Measurements from ENCODE around the gene ZBTB8B. TPM values are rescaled to one million over a fixed set of nuclear protein-coding genes. Genes with fewer than 3 reads are reported as not detected.
"Not testable (repeated sequence)": the region's sequence is repeated elsewhere in the genome, so short reads cannot be mapped to it uniquely, and the experiment has no call there.

ZBTB8B gene
- not detected for total RNA-seq

DNA sequence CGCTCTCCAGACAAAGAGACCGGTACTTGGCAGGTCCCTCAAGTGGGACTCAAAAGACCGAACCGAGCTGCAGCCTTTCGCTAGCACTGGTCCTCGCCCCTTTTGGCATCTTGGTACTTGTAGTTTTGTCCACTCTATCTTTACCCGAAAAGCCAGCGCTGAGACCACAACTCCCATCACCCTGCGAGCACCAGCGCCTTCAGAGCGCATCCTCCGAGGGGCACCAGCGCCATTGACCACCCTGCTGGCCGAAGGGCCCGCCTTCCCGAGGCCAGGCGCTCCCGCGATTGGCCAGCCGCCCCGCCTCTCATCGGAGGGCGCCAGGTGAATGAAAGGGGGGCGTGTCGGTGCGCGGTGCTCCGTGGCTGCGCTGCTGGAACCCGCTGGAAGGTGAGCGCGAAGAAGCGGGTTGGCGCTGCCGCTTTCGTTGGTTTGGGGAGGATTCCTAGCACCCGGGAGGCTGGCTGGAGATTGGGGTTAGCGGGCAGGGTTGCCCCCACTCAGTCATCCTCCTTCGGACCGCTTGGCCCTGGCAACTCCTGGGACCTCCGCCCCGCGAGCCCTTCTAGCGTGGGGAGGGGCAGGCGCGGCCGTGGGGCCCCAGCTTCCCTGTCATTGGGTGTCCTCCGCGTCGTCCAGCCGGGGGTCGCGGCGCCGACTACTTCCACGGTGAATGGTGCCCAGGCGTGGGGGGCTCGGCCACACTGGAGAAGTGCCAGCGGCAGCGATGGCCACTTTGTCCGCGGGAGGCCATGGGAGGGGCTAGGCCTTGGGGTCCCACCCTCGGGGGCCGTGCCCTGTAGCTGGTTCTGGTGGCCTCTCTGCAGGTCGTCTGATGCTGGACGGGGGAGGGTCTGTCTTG, at the start of gene ZBTB8B:
Gene ZBTB8B, plus strand, starts transcription at position 357 of the 862 bp plus-strand sequence. CDS start 5,553 bp downstream, outside the sequence.
- ChIA-PET POLR2A (no interaction called here), CTCF (interaction anchor here (0.9 kb wide), 1 partner anchor 64 kb away, joined by 3 read pairs; no protein-coding TSS in a partner anchor)
- DNase-seq: peak; percentile 32
- Mint-ChIP-seq H3K36me3 (ENCODE audit: low read depth) (no peaks in the 10 kb centered on the region), H3K27me3 (ENCODE audit: low read depth) (peaks cover 47% of the 10 kb centered on the region), H3K9me3 (ENCODE audit: insufficient read depth) (no peaks in the 10 kb centered on the region), H3K4me3 (peak within 1 kb of the TSS; percentile 51), H3K27ac (no peak within 1 kb of the TSS), H3K4me1 (ENCODE audit: low read depth) (peaks cover 13% of the 10 kb centered on the region)
- ATAC-seq: peak; percentile 76

DNA sequence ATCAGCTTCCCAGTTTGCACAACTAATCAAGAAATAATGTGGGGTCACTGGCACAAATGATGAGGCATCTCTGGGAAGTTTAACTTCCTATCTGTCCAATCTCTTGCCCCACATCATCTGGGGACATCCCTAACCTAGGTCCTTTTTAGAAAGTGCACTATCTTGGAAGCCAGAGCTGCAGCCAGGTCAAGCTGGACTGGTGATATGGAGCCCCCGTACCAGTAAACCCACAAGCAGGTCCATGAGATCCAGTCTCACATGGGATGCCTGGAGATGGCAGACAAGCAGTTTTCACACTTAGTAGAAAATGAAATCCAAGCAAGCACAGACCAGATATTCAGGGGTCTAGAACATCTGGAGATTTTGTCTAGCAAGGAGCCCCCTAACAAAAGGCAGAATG, 43.1 kb upstream of the ZBTB8B start:
- DNase-seq (no peak), ATAC-seq (no peak)
- peaks cover 3% of the 10 kb centered on the region for H3K4me1 Mint-ChIP-seq (ENCODE audit: low read depth)
- no peaks in the 10 kb centered on the region for H3K36me3 Mint-ChIP-seq (ENCODE audit: low read depth)
- ChIA-PET CTCF (no interaction called here), POLR2A (no interaction called here)
- peaks cover 32% of the 10 kb centered on the region for H3K27me3 Mint-ChIP-seq (ENCODE audit: low read depth)
- no peaks in the 10 kb centered on the region for H3K9me3 Mint-ChIP-seq (ENCODE audit: insufficient read depth)
- no peak overlapping the region for H3K4me3 Mint-ChIP-seq
- H3K27ac Mint-ChIP-seq: no peak overlapping the region

DNA sequence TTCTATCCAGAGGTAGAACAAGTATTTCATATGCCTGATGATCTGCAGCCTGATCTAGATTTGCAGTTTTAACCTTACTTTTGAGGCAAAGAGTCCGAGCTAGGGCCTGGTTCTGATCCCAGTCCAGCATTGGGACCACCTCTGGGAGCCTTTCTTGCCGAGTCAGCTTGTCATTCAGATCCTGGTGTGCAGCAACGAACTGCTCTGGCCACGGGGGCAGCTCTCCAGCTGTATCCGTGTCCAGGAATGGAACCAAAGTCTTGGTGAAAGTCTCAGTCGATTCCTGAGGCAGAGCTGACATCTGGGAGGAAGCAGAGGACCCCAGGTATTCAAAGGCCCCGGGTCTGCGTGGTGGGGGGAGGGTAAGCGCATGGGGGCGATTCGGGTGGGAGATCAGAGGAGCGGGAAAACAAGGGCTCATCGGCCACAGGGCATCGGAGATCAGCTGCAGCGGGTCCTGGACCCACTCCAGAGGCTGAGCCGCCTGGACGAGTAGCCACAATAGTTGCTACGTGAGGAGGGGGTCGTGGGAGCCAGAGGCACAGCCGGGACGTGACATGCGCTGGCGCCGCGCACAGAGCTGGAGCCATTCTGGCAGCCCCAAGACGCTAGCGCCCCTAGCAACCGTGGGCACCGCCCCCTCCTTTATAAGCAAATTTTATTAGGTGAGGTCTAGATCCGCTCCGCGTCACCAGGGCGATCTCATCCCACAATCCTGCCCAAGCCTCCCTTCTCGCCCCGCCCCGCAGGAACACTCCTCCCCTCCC, 38.2 kb upstream of the ZBTB8B start:
- ATAC-seq (no peak), DNase-seq (no peak)
- H3K4me3 Mint-ChIP-seq: no peak overlapping the region
- H3K9me3 Mint-ChIP-seq (ENCODE audit: insufficient read depth): no peaks in the 10 kb centered on the region
- ChIA-PET CTCF (interaction anchor here (1.6 kb wide), 1 partner anchor 25 kb away, joined by 4 read pairs; no protein-coding TSS in a partner anchor), POLR2A (no interaction called here)
- H3K27ac Mint-ChIP-seq: no peak overlapping the region
- H3K27me3 Mint-ChIP-seq (ENCODE audit: low read depth): peaks cover 43% of the 10 kb centered on the region
- H3K36me3 Mint-ChIP-seq (ENCODE audit: low read depth): no peaks in the 10 kb centered on the region
- H3K4me1 Mint-ChIP-seq (ENCODE audit: low read depth): peaks cover 3% of the 10 kb centered on the region

GRCh38 chr1:32427264-32427963, 37.5 kb upstream of the ZBTB8B start:
- POLR2A ChIA-PET: no interaction called here
- Mint-ChIP-seq H3K9me3 (ENCODE audit: insufficient read depth) (no peaks in the 10 kb centered on the region), H3K4me3 (no peak overlapping the region), H3K4me1 (ENCODE audit: low read depth) (peaks cover 3% of the 10 kb centered on the region), H3K36me3 (ENCODE audit: low read depth) (no peaks in the 10 kb centered on the region), H3K27ac (no peak overlapping the region), H3K27me3 (ENCODE audit: low read depth) (peaks cover 47% of the 10 kb centered on the region)
- CTCF ChIA-PET: no interaction called here
- DNase-seq: no peak
- no peak for ATAC-seq

- no peaks in the 10 kb centered on the region for H3K9me3 Mint-ChIP-seq (ENCODE audit: insufficient read depth)
- H3K4me1 Mint-ChIP-seq (ENCODE audit: low read depth): no peaks in the 10 kb centered on the region
- CTCF ChIA-PET: no interaction called here
- no peak overlapping the region for H3K4me3 Mint-ChIP-seq
- peaks cover 40% of the 10 kb centered on the region for H3K27me3 Mint-ChIP-seq (ENCODE audit: low read depth)
- POLR2A ChIA-PET: no interaction called here
- H3K36me3 Mint-ChIP-seq (ENCODE audit: low read depth): no peaks in the 10 kb centered on the region
- ATAC-seq: no peak
- H3K27ac Mint-ChIP-seq: no peak overlapping the region
- no peak for DNase-seq
These were observed 33.0 kb upstream of the ZBTB8B start for GRCh38 chr1:32431736-32432400.

- DNase-seq (no peak), ATAC-seq (no peak)
- ChIA-PET POLR2A (no interaction called here), CTCF (interaction anchor here (0.7 kb wide), 1 partner anchor 1286 kb away, joined by 3 read pairs; no protein-coding TSS in a partner anchor)
- Mint-ChIP-seq H3K4me1 (ENCODE audit: low read depth) (no peaks in the 10 kb centered on the region), H3K9me3 (ENCODE audit: insufficient read depth) (no peaks in the 10 kb centered on the region), H3K27ac (no peak overlapping the region), H3K4me3 (no peak overlapping the region), H3K27me3 (ENCODE audit: low read depth) (peaks cover 25% of the 10 kb centered on the region), H3K36me3 (ENCODE audit: low read depth) (no peaks in the 10 kb centered on the region)
These were observed 26.7 kb upstream of the ZBTB8B start for GRCh38 chr1:32438136-32438535.

DNA sequence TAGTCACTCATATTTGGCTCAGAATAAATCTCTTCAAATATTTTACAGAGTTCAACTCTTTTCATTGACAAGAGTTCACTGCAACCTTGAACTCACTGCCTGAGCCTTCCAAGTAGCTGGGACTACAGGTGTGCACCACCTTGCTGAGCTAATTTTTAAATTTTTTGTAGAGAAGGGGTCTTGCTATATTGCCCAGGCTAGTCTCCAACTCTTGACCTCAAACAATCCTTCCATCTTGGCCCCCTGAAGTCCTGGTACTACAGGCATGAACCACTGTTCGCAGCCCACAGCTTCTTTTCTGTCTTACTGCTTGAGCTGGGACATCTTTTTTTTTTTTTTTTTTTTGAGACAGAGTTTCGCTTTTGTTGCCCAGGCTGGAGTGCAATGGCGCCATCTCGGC, 26.1 kb upstream of the ZBTB8B start:
- H3K9me3 Mint-ChIP-seq (ENCODE audit: insufficient read depth); DNase-seq; H3K36me3 Mint-ChIP-seq (ENCODE audit: low read depth); ATAC-seq; H3K4me1 Mint-ChIP-seq (ENCODE audit: low read depth); H3K27ac Mint-ChIP-seq; H3K4me3 Mint-ChIP-seq; POLR2A ChIA-PET: not testable (repeated sequence)
- H3K27me3 Mint-ChIP-seq (ENCODE audit: low read depth): peaks cover 23% of the 10 kb centered on the region
- CTCF ChIA-PET: interaction anchor here (0.7 kb wide), 1 partner anchor 1287 kb away, joined by 3 read pairs; no protein-coding TSS in a partner anchor

- H3K27ac Mint-ChIP-seq; POLR2A ChIA-PET; H3K36me3 Mint-ChIP-seq (ENCODE audit: low read depth); ATAC-seq; H3K4me1 Mint-ChIP-seq (ENCODE audit: low read depth); H3K4me3 Mint-ChIP-seq; H3K9me3 Mint-ChIP-seq (ENCODE audit: insufficient read depth); CTCF ChIA-PET; DNase-seq: not testable (repeated sequence)
- H3K27me3 Mint-ChIP-seq (ENCODE audit: low read depth): peaks cover 23% of the 10 kb centered on the region
These were observed 23.4 kb upstream of the ZBTB8B start for GRCh38 chr1:32441467-32441866.

GRCh38 chr1:32447469-32448185, 17.2 kb upstream of the ZBTB8B start:
- DNase-seq: no peak
- peaks cover 4% of the 10 kb centered on the region for H3K9me3 Mint-ChIP-seq (ENCODE audit: insufficient read depth)
- H3K4me1 Mint-ChIP-seq (ENCODE audit: low read depth): no peaks in the 10 kb centered on the region
- no peak for ATAC-seq
- ChIA-PET POLR2A (interaction anchor here (0.7 kb wide), 1 partner anchor 1712 kb away, joined by 4 read pairs; no protein-coding TSS in a partner anchor), CTCF (interaction anchor here (1.2 kb wide), 1 partner anchor 14 kb away, joined by 3 read pairs; no protein-coding TSS in a partner anchor)
- peaks cover 12% of the 10 kb centered on the region for H3K27me3 Mint-ChIP-seq (ENCODE audit: low read depth)
- no peaks in the 10 kb centered on the region for H3K36me3 Mint-ChIP-seq (ENCODE audit: low read depth)
- H3K27ac Mint-ChIP-seq: no peak overlapping the region
- H3K4me3 Mint-ChIP-seq: no peak overlapping the region

DNA sequence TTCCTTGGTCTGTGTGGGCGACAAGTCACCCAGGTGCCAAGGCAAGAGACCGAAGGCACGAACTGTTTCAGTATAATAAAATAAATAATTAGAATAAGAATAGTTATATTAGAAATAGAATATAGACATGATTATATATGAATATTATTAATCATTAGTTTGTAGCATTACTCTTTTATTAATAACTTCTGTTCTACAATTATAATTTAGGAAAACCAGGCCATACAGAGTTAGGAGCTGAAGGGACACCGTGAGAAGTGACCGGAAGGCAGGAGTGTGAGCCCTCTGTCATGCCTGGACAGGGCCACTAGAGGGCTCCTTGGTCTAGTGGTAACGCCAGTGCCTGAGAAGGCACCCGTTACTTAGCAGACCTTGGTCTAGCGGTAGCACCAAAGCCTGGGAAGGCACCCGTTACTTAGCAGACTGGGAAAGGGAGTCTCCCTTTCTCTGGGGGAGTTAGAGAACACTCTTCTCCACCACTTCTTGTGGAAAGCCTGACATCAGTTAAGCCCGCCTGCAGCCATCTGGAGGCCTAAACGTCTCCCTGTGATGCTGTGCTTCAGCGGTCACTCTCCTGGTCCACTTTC, 16.6 kb upstream of the ZBTB8B start:
- not testable (repeated sequence) for H3K4me1 Mint-ChIP-seq (ENCODE audit: low read depth); H3K27me3 Mint-ChIP-seq (ENCODE audit: low read depth); ATAC-seq; H3K36me3 Mint-ChIP-seq (ENCODE audit: low read depth); H3K27ac Mint-ChIP-seq; H3K4me3 Mint-ChIP-seq; H3K9me3 Mint-ChIP-seq (ENCODE audit: insufficient read depth)
- POLR2A ChIA-PET: interaction anchor here (0.7 kb wide), 1 partner anchor 1711 kb away, joined by 4 read pairs; no protein-coding TSS in a partner anchor
- CTCF ChIA-PET: interaction anchor here (0.6 to 1.2 kb wide), 3 partner anchors 14 to 203 kb away, joined by 3 read pairs; partner anchors contain the start of gene RBBP4
- DNase-seq: peak; percentile 45
